ENCODE results near the gene NOC4L. TPM values are rescaled to one million over a fixed set of nuclear protein-coding genes. Genes with fewer than 3 reads are reported as not detected.

Gene NOC4L
- total RNA-seq, 1 donor from 2014 or later: 3.5 TPM

GRCh38 chr12:132130690-132131089 is 13.6 kb upstream of the NOC4L start:
- Histone ChIP-seq H3K4me1 (no peaks in the 10 kb centered on the region), H3K9ac (no peak overlapping the region), H2AFZ (replicated peaks) (no peak overlapping the region), H3K4me2 (no peak overlapping the region), H3K9me3 (ENCODE audit: low read depth) (peaks cover 9% of the 10 kb centered on the region), H3F3A (ENCODE audit: low read depth) (peaks cover 5% of the 10 kb centered on the region), H4K20me1 (ENCODE audit: low read depth) (no peaks in the 10 kb centered on the region), H3K27ac (no peak overlapping the region), H3K79me2 (ENCODE audit: low read depth) (no peaks in the 10 kb centered on the region), H3K4me3 (no peak overlapping the region), H3K27me3 (no peaks in the 10 kb centered on the region), H3K36me3 (peaks cover 21% of the 10 kb centered on the region)
- DNase-seq (ENCODE audit: low spot score): no peak
- TF ChIP-seq EZH2phosphoT487 (IDR thresholded peaks at IDR 0.05): no peak
- TF ChIP-seq EZH2 (IDR thresholded peaks at IDR 0.05): no peak
- no peak for TF ChIP-seq CTCF (IDR thresholded peaks at IDR 0.05)
- H3K27me3 Mint-ChIP-seq (ENCODE audit: insufficient read depth, low read depth): peaks cover 8% of the 10 kb centered on the region
- H3K9me3 Mint-ChIP-seq: peaks cover 6% of the 10 kb centered on the region
- no peak overlapping the region for H3K4me3 Mint-ChIP-seq
- H3K27ac Mint-ChIP-seq: no peak overlapping the region
- H3K4me1 Mint-ChIP-seq: no peaks in the 10 kb centered on the region
- H3K36me3 Mint-ChIP-seq: peaks cover 33% of the 10 kb centered on the region

GRCh38 chr12:132131229-132131628 is 13.0 kb upstream of the NOC4L start:
- Histone ChIP-seq H3K27me3 (no peaks in the 10 kb centered on the region), H4K20me1 (ENCODE audit: low read depth) (no peaks in the 10 kb centered on the region), H3K27ac (no peak overlapping the region), H3K9me3 (ENCODE audit: low read depth) (peaks cover 9% of the 10 kb centered on the region), H3K36me3 (peaks cover 21% of the 10 kb centered on the region), H2AFZ (replicated peaks) (no peak overlapping the region), H3K4me2 (no peak overlapping the region), H3K79me2 (ENCODE audit: low read depth) (no peaks in the 10 kb centered on the region), H3K4me1 (no peaks in the 10 kb centered on the region), H3F3A (ENCODE audit: low read depth) (peaks cover 5% of the 10 kb centered on the region), H3K9ac (no peak overlapping the region), H3K4me3 (no peak overlapping the region)
- TF ChIP-seq EZH2 (IDR thresholded peaks at IDR 0.05) (no peak), CTCF (IDR thresholded peaks at IDR 0.05) (no peak), EZH2phosphoT487 (IDR thresholded peaks at IDR 0.05) (no peak)
- H3K27ac Mint-ChIP-seq: no peak overlapping the region
- peaks cover under 1% of the 10 kb centered on the region for H3K4me1 Mint-ChIP-seq
- peaks cover 28% of the 10 kb centered on the region for H3K36me3 Mint-ChIP-seq
- H3K27me3 Mint-ChIP-seq (ENCODE audit: insufficient read depth, low read depth): peaks cover 8% of the 10 kb centered on the region
- H3K9me3 Mint-ChIP-seq: peaks cover 6% of the 10 kb centered on the region
- no peak for DNase-seq (ENCODE audit: low spot score)
- H3K4me3 Mint-ChIP-seq: no peak overlapping the region

GRCh38 chr12:132131952-132132351 is 12.3 kb upstream of the NOC4L start:
- H3K9me3 ChIP-seq (ENCODE audit: low read depth): peaks cover 9% of the 10 kb centered on the region
- H4K20me1 ChIP-seq (ENCODE audit: low read depth): no peaks in the 10 kb centered on the region
- Mint-ChIP-seq H3K27me3 (ENCODE audit: insufficient read depth, low read depth) (peaks cover 10% of the 10 kb centered on the region), H3K36me3 (peaks cover 23% of the 10 kb centered on the region), H3K4me3 (no peak overlapping the region), H3K4me1 (peaks cover 2% of the 10 kb centered on the region), H3K27ac (no peak overlapping the region), H3K9me3 (peaks cover 6% of the 10 kb centered on the region)
- no peak overlapping the region for H2AFZ ChIP-seq (replicated peaks)
- DNase-seq (ENCODE audit: low spot score): no peak
- H3K4me3 ChIP-seq: no peak overlapping the region
- H3F3A ChIP-seq (ENCODE audit: low read depth): peaks cover 12% of the 10 kb centered on the region
- H3K4me2 ChIP-seq: no peak overlapping the region
- H3K27ac ChIP-seq: no peak overlapping the region
- no peaks in the 10 kb centered on the region for H3K4me1 ChIP-seq
- H3K27me3 ChIP-seq: no peaks in the 10 kb centered on the region
- no peak overlapping the region for H3K9ac ChIP-seq
- no peaks in the 10 kb centered on the region for H3K79me2 ChIP-seq (ENCODE audit: low read depth)
- H3K36me3 ChIP-seq: peaks cover 20% of the 10 kb centered on the region
- TF ChIP-seq EZH2 (IDR thresholded peaks at IDR 0.05) (no peak), EZH2phosphoT487 (IDR thresholded peaks at IDR 0.05) (no peak), CTCF (IDR thresholded peaks at IDR 0.05) (no peak)

Measured in neural progenitor cell (in vitro differentiated cells).